GM10266 (cell line): Measurements from ENCODE around the gene KICS2.

Source experiments
- DNase-seq: peaks from one replicate; pipeline ENCODE4 v3.0.0; 2012; ENCODE audit errors: extremely low spot score
- CTCF ChIP-seq: IDR thresholded peaks from 2 replicates; pipeline ENCODE4 v1.5.1; 2012; ENCODE audit warnings: mild to moderate bottlenecking, low read depth; ENCODE audit not compliant: control insufficient read depth, insufficient read depth; ENCODE audit errors: missing control alignments

KICS2 gene

GRCh38 chr12:64187370-64187769, 34.7 kb downstream of the KICS2 start:
- no peak for DNase-seq

GRCh38 chr12:64186789-64187188, 35.3 kb downstream of the KICS2 start:
- DNase-seq: no peak
- TF ChIP-seq CTCF: no peak

More at GRCh38 chr12:64187370-64187769, 34.7 kb downstream of the KICS2 start:
- no peak for TF ChIP-seq CTCF

- DNase-seq: no peak
- TF ChIP-seq CTCF: no peak
Measured at GRCh38 chr12:64184216-64184615, 37.9 kb downstream of the KICS2 start.

GRCh38 chr12:64181430-64182291, 40.4 kb downstream of the KICS2 start:
- TF ChIP-seq CTCF: peak; percentile 48
- no peak for DNase-seq

- no peak for TF ChIP-seq CTCF
- DNase-seq: no peak
Measured at GRCh38 chr12:64180951-64181350, 41.1 kb downstream of the KICS2 start.

GRCh38 chr12:64178122-64178521, 44.0 kb downstream of the KICS2 start:
- TF ChIP-seq CTCF: no peak
- DNase-seq: no peak

- no peak for TF ChIP-seq CTCF
- DNase-seq: no peak
Measured at GRCh38 chr12:64177001-64177400, 45.1 kb downstream of the KICS2 start.
